CD14-positive monocyte (primary cell): ENCODE results near the gene CNN3. TPM values are rescaled to one million over a fixed set of nuclear protein-coding genes. Genes with fewer than 3 reads are reported as not detected.

ENCODE experiments used
- DNase-seq, 3 donors: peaks; one replicate each; pipeline ENCODE4 v3.0.0-alpha.2; 2011 to 2022
- H2AFZ ChIP-seq: 2 replicates; pipeline ENCODE4 v1.6.0; 2012; ENCODE audit warnings: mild to moderate bottlenecking, low read depth, low read length, inconsistent platforms; ENCODE audit not compliant: insufficient read depth, poor library complexity, severe bottlenecking
- H3K27ac ChIP-seq, 2 donors: 1 replicate in 1 of 2; 2 replicates in 1 of 2; pipeline ENCODE4 v1.5.1; 2012 to 2013; ENCODE audit warnings: low read length in 2 of 2, control low read depth in 1 of 2, inconsistent platforms in 1 of 2, low read depth in 1 of 2, mild to moderate bottlenecking in 1 of 2
- H3K27me3 ChIP-seq, 2 donors: one replicate each; pipeline versions ENCODE4 v1.6.0 to v1.6.1; 2011 to 2013; ENCODE audit warnings: low read length in 2 of 2; ENCODE audit not compliant: control insufficient read depth in 2 of 2, insufficient read depth in 2 of 2
- H3K36me3 ChIP-seq, 2 donors: replicated peaks in 1 of 2; 1 replicate in 1 of 2; 2 replicates in 1 of 2; pipeline versions ENCODE4 v1.5.1 to v1.6.1; 2012 to 2013; ENCODE audit warnings: low read length in 2 of 2, control low read depth in 1 of 2, inconsistent platforms in 1 of 2, mild to moderate bottlenecking in 1 of 2; ENCODE audit not compliant: insufficient read depth in 2 of 2, control insufficient read depth in 1 of 2
- H3K4me1 ChIP-seq, 2 donors: 1 replicate in 1 of 2; 2 replicates in 1 of 2; pipeline versions ENCODE4 v1.5.1 to v1.6.1; 2012 to 2013; ENCODE audit warnings: low read length in 2 of 2, control low read depth in 1 of 2, inconsistent platforms in 1 of 2, mild to moderate bottlenecking in 1 of 2, moderate library complexity in 1 of 2; ENCODE audit not compliant: insufficient read depth in 2 of 2, control insufficient read depth in 1 of 2
- H3K4me2 ChIP-seq: replicated peaks from 2 replicates; pipeline ENCODE3; 2012; ENCODE audit warnings: low read length, moderate library complexity, mild to moderate bottlenecking; ENCODE audit not compliant: poor library complexity, severe bottlenecking; ENCODE audit errors: extremely low read depth
- H3K4me3 ChIP-seq, 3 experiments: fragments of 200-600 bp in 1 of 3; sonication (generic) in 1 of 3; replicated peaks in 1 of 3; 1 replicate in 2 of 3; 2 replicates in 1 of 3; pipeline ENCODE4 v1.5.1; 2011 to 2013; ENCODE audit warnings: low read length in 3 of 3, mild to moderate bottlenecking in 3 of 3, control low read depth in 2 of 3, low read depth in 2 of 3, inconsistent platforms in 1 of 3, moderate library complexity in 1 of 3
- H3K79me2 ChIP-seq: 2 replicates; pipeline ENCODE4 v1.6.0; 2012; ENCODE audit warnings: mild to moderate bottlenecking, control low read depth, inconsistent platforms, low read length, moderate library complexity; ENCODE audit not compliant: insufficient read depth
- H3K9ac ChIP-seq: 2 replicates; pipeline ENCODE4 v1.6.0; 2017; ENCODE audit warnings: low read length, mild to moderate bottlenecking; ENCODE audit not compliant: insufficient read depth, poor library complexity, severe bottlenecking
- H3K9me3 ChIP-seq, 2 donors: replicated peaks in 1 of 2; 1 replicate in 1 of 2; 2 replicates in 1 of 2; pipeline versions ENCODE4 v1.5.1 to v1.6.1; 2012 to 2013; ENCODE audit warnings: low read length in 2 of 2, control low read depth in 1 of 2; ENCODE audit not compliant: control insufficient read depth in 1 of 2, insufficient read depth in 1 of 2
- H4K20me1 ChIP-seq: 2 replicates; pipeline ENCODE4 v1.6.0; 2012; ENCODE audit warnings: mild to moderate bottlenecking, low read length, control low read depth, moderate library complexity; ENCODE audit not compliant: insufficient read depth
- H3K27ac Mint-ChIP-seq, 7 donors: one replicate each; pipeline ENCODE4 v1.8.0; 2020; ENCODE audit warnings: mild to moderate bottlenecking in 7 of 7, mixed read lengths in 7 of 7, moderate library complexity in 6 of 7, inconsistent platforms in 2 of 7
- H3K27me3 Mint-ChIP-seq, 3 donors: one replicate each; pipeline ENCODE4 v1.8.0; 2021 to 2022; ENCODE audit warnings: low read depth in 3 of 3, mild to moderate bottlenecking in 3 of 3, mixed read lengths in 3 of 3, moderate library complexity in 3 of 3, inconsistent platforms in 1 of 3
- H3K36me3 Mint-ChIP-seq, 2 donors: one replicate each; pipeline ENCODE4 v1.8.0; 2020; ENCODE audit warnings: mixed read lengths in 2 of 2, inconsistent platforms in 1 of 2, mild to moderate bottlenecking in 1 of 2
- H3K4me1 Mint-ChIP-seq: one replicate; pipeline ENCODE4 v1.8.0; 2020; ENCODE audit warnings: mild to moderate bottlenecking, mixed read lengths
- H3K4me3 Mint-ChIP-seq, 2 donors: one replicate each; pipeline ENCODE4 v1.8.0; 2020; ENCODE audit warnings: mild to moderate bottlenecking in 2 of 2, mixed read lengths in 2 of 2, moderate library complexity in 1 of 2
- H3K9me3 Mint-ChIP-seq, 7 donors: one replicate each; pipeline ENCODE4 v1.8.0; 2020 to 2022; ENCODE audit warnings: mixed read lengths in 7 of 7, mild to moderate bottlenecking in 6 of 7, moderate library complexity in 6 of 7, inconsistent platforms in 2 of 7
- CTCF ChIP-seq: fragments of 200-600 bp; IDR thresholded peaks from one replicate; pipeline ENCODE4 v1.8.0; 2022; ENCODE audit warnings: antibody characterized with exemption, mild to moderate bottlenecking
- WGBS: methylation state at CpG from one replicate; pipeline ENCODE4 v1.1.5; 2013; ENCODE audit warnings: missing lambda C conversion rate; ENCODE audit not compliant: insufficient coverage; 5-methylcytosine and 5-hydroxymethylcytosine counted together
- intact Hi-C, 2 donors: fragments of 100-400 bp; cut with micrococcal nuclease; formaldehyde crosslinking; loops; one replicate each; pipeline versions ENCODE4 v1.15.0 to v1.15.1; 2023
- polyA plus RNA-seq, 3 donors: library from polyadenylated mRNA; depleted of rRNA in 1 of 3; unstranded in 2 of 3; stranded (reverse) in 1 of 3; fragments of 300-500 nt in 2 of 3; fragments of >200 nt in 1 of 3; fragmentation: Illumina TruSeq in 2 of 3; gene quantifications; 1 replicate in 2 of 3; 2 replicates in 1 of 3; pipeline ENCODE4 v1.2.3, GENCODE V29; 2012 to 2021

CNN3 gene
- polyA plus RNA-seq, 3 donors, result 0.08 to 0.09 (median 0.08) TPM

DNA sequence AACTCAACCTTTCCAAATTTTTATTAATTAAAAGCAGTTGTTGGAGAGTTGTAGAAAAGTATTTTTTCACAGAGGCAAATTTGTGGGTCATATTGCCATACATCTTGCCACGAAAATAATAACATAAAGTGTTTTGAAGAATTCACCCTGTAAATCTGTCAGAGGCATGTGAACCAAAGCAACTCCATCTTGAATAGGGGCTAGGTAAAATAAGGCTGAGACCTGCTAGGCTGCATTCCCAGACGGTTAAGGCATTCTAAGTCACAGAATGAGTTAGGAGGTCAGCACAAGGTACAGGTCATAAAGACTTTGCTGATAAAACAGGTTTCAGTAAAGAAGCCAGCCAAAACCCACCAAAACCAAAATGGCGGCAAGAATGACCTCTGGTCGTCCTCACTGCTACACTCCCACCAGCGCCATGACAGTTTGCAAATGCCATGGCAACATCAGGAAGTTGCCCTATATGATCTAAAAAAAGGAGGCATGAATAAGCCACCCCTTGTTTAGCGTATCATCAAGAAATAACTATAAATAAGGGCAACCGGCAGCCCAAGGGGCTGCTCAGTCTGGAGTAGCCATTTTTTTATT is 4.4 kb upstream of the CNN3 start:
- TF ChIP-seq CTCF, result no peak
- no peak overlapping the region for H3K27ac ChIP-seq
- H3K9me3 ChIP-seq, result no peaks in the 10 kb centered on the region
- H3K9me3 Mint-ChIP-seq, result peaks cover 0 to 12% (median 3%) of the 10 kb centered on the region in 7 donors
- no peak overlapping the region for H3K4me3 ChIP-seq
- no peak for DNase-seq
- H3K36me3 ChIP-seq, result no peaks in the 10 kb centered on the region
- H3K79me2 ChIP-seq, result no peaks in the 10 kb centered on the region
- WGBS, result 100% methylated on average over 1 of the region's 7 CpGs
- no peaks in the 10 kb centered on the region for H4K20me1 ChIP-seq
- intact Hi-C loops, result no loop called here
- H3K4me3 Mint-ChIP-seq, result no peak overlapping the region
- H3K4me1 Mint-ChIP-seq, result peaks cover 3% of the 10 kb centered on the region
- no peak overlapping the region for H3K4me2 ChIP-seq
- H2AFZ ChIP-seq, result no peak overlapping the region
- H3K9ac ChIP-seq, result no peak overlapping the region
- H3K36me3 Mint-ChIP-seq, result peaks cover 3 to 7% of the 10 kb centered on the region in 2 donors
- H3K27ac Mint-ChIP-seq, result no peak overlapping the region
- peaks cover 5 to 11% of the 10 kb centered on the region in 2 donors for H3K4me1 ChIP-seq
- H3K27me3 Mint-ChIP-seq, result peaks cover 27 to 41% (median 34%) of the 10 kb centered on the region in 3 donors
- H3K27me3 ChIP-seq, result peaks cover 27 to 30% of the 10 kb centered on the region in 2 donors

GRCh38 chr1:94929351-94930217 is 2.7 kb upstream of the CNN3 start:
- peaks cover 0 to 19% (median 8%) of the 10 kb centered on the region in 7 donors for H3K9me3 Mint-ChIP-seq
- Histone ChIP-seq H4K20me1 (no peaks in the 10 kb centered on the region), H3K79me2 (no peaks in the 10 kb centered on the region), H3K9me3 (no peaks in the 10 kb centered on the region), H3K4me3 (no peak overlapping the region), H3K27me3 (peaks cover 44 to 46% of the 10 kb centered on the region in 2 donors), H3K4me1 (peaks cover 9 to 20% of the 10 kb centered on the region in 2 donors), H2AFZ (no peak overlapping the region), H3K4me2 (no peak overlapping the region), H3K9ac (no peak overlapping the region), H3K27ac (no peak overlapping the region), H3K36me3 (no peaks in the 10 kb centered on the region)
- no peak overlapping the region for H3K27ac Mint-ChIP-seq
- peaks cover 12% of the 10 kb centered on the region for H3K4me1 Mint-ChIP-seq
- intact Hi-C loops, result no loop called here
- 90% methylated on average over 7 of the region's 11 CpGs for WGBS
- peaks cover 3 to 10% of the 10 kb centered on the region in 2 donors for H3K36me3 Mint-ChIP-seq
- no peak for DNase-seq
- TF ChIP-seq CTCF, result no peak
- H3K27me3 Mint-ChIP-seq, result peaks cover 39 to 56% (median 48%) of the 10 kb centered on the region in 3 donors
- H3K4me3 Mint-ChIP-seq, result peak overlapping the region in 1 of 2 donors; percentile 24
